MM.1S (cell line): ENCODE results near the gene PLPPR3.

Experiments
- DNase-seq: peaks from one replicate; pipeline ENCODE4 v3.0.0-alpha.2; 2015
- H2AFZ ChIP-seq: fragments of 300-600 bp; sonication (generic); 2 replicates; pipeline ENCODE4 v1.6.0; 2016; ENCODE audit warnings: antibody characterized with exemption, low read length
- H3F3A ChIP-seq: fragments of 300-600 bp; sonication (generic); 2 replicates; pipeline ENCODE4 v1.6.1; 2016; ENCODE audit warnings: mild to moderate bottlenecking, antibody characterized with exemption, low read length, moderate library complexity, mixed read lengths; ENCODE audit not compliant: insufficient read depth
- H3K27ac ChIP-seq: fragments of 300-600 bp; sonication (generic); 2 replicates; pipeline ENCODE4 v1.5.1; 2016; ENCODE audit warnings: mild to moderate bottlenecking, low read length
- H3K27me3 ChIP-seq: fragments of 300-600 bp; sonication (generic); replicated peaks from 2 replicates; pipeline ENCODE4 v1.6.0; 2016; ENCODE audit warnings: low read length; ENCODE audit not compliant: insufficient read depth
- H3K36me3 ChIP-seq: fragments of 300-600 bp; sonication (generic); replicated peaks from 2 replicates; pipeline ENCODE4 v1.6.1; 2016; ENCODE audit warnings: mild to moderate bottlenecking, low read length, mixed read lengths; ENCODE audit not compliant: insufficient read depth
- H3K4me1 ChIP-seq: fragments of 300-600 bp; sonication (generic); 2 replicates; pipeline ENCODE4 v1.6.1; 2016; ENCODE audit warnings: low read length, mixed read lengths
- H3K4me2 ChIP-seq: fragments of 300-600 bp; sonication (generic); 2 replicates; pipeline ENCODE4 v1.6.0; 2016; ENCODE audit warnings: low read depth, low read length
- H3K4me3 ChIP-seq: fragments of 300-600 bp; sonication (generic); 2 replicates; pipeline ENCODE4 v1.5.1; 2016; ENCODE audit warnings: low read length, mixed read lengths
- H3K79me2 ChIP-seq: fragments of 300-600 bp; sonication (generic); 2 replicates; pipeline ENCODE4 v1.6.1; 2016; ENCODE audit warnings: mixed run types, low read length, mixed read lengths
- H3K9ac ChIP-seq: fragments of 300-600 bp; sonication (generic); 2 replicates; pipeline ENCODE4 v1.6.1; 2016; ENCODE audit warnings: low read length, mixed read lengths
- H3K9me2 ChIP-seq: fragments of 300-600 bp; sonication (generic); replicated peaks from 2 replicates; pipeline ENCODE4 v1.6.1; 2016; ENCODE audit warnings: mild to moderate bottlenecking, low read length, mixed read lengths; ENCODE audit not compliant: insufficient read depth
- H3K9me3 ChIP-seq: fragments of 300-600 bp; sonication (generic); replicated peaks from 2 replicates; pipeline ENCODE4 v1.6.1; 2016; ENCODE audit warnings: mild to moderate bottlenecking, low read length, mixed read lengths; ENCODE audit not compliant: insufficient read depth
- H4K20me1 ChIP-seq: fragments of 300-600 bp; sonication (generic); 2 replicates; pipeline ENCODE4 v1.6.1; 2016; ENCODE audit warnings: mild to moderate bottlenecking, low read length, moderate library complexity, mixed read lengths; ENCODE audit not compliant: insufficient read depth
- CTCF ChIP-seq: fragments of 300-600 bp; sonication (generic); IDR thresholded peaks from 2 replicates; pipeline ENCODE4 v1.5.1; 2016; ENCODE audit warnings: antibody characterized with exemption, low read length, mixed read lengths
- EZH2 ChIP-seq: fragments of 300-600 bp; sonication (generic); optimal IDR thresholded peaks from 2 replicates; pipeline ENCODE3; 2017; ENCODE audit warnings: low read depth, mild to moderate bottlenecking, antibody characterized with exemption, low read length, mixed read lengths
- EZH2phosphoT487 ChIP-seq: fragments of 300-600 bp; sonication (generic); IDR thresholded peaks from 2 replicates; pipeline ENCODE4 v1.6.1; 2018; ENCODE audit warnings: antibody characterized with exemption, low read length

Gene PLPPR3

GRCh38 chr19:845707-846521 lies 24.2 kb upstream of the PLPPR3 start:
- H3K27ac ChIP-seq: no peak overlapping the region
- no peaks in the 10 kb centered on the region for H3K9me3 ChIP-seq
- no peak overlapping the region for H3K9ac ChIP-seq
- no peak overlapping the region for H2AFZ ChIP-seq
- no peaks in the 10 kb centered on the region for H3K9me2 ChIP-seq
- H3K79me2 ChIP-seq: no peaks in the 10 kb centered on the region
- H3F3A ChIP-seq: peaks cover 9% of the 10 kb centered on the region
- no peaks in the 10 kb centered on the region for H4K20me1 ChIP-seq
- peaks cover 8% of the 10 kb centered on the region; the same call in 1 of the 2 replicates for H3K4me1 ChIP-seq
- DNase-seq: no peak
- peaks cover 81% of the 10 kb centered on the region for H3K27me3 ChIP-seq
- H3K36me3 ChIP-seq: no peaks in the 10 kb centered on the region
- TF ChIP-seq EZH2phosphoT487: no peak
- no peak for TF ChIP-seq CTCF
- TF ChIP-seq EZH2: no peak
- no peak overlapping the region for H3K4me3 ChIP-seq
- peak overlapping the region; percentile 49; the same call in 1 of the 2 replicates for H3K4me2 ChIP-seq

GRCh38 chr19:844546-844971 lies 22.8 kb upstream of the PLPPR3 start:
- 0 out of 2 replicates have a peak overlapping the region, but pooled peaks have one; percentile 16 for H3K4me2 ChIP-seq
- H3K36me3 ChIP-seq: no peaks in the 10 kb centered on the region
- no peaks in the 10 kb centered on the region for H3K79me2 ChIP-seq
- H3F3A ChIP-seq: peaks cover 9% of the 10 kb centered on the region
- no peaks in the 10 kb centered on the region for H4K20me1 ChIP-seq
- no peak overlapping the region for H2AFZ ChIP-seq
- no peak overlapping the region for H3K4me3 ChIP-seq
- H3K4me1 ChIP-seq: peaks cover 8% of the 10 kb centered on the region; the same call in 1 of the 2 replicates
- peaks cover 81% of the 10 kb centered on the region for H3K27me3 ChIP-seq
- no peaks in the 10 kb centered on the region for H3K9me2 ChIP-seq
- no peak for TF ChIP-seq EZH2
- no peak for TF ChIP-seq CTCF
- no peak for TF ChIP-seq EZH2phosphoT487
- no peak overlapping the region for H3K9ac ChIP-seq
- H3K9me3 ChIP-seq: no peaks in the 10 kb centered on the region
- DNase-seq: no peak
- no peak overlapping the region for H3K27ac ChIP-seq

GRCh38 chr19:843836-844545 lies 22.2 kb upstream of the PLPPR3 start:
- peak overlapping the region; percentile 31; the same call in 1 of the 2 replicates for H3K4me2 ChIP-seq
- peaks cover 81% of the 10 kb centered on the region for H3K27me3 ChIP-seq
- no peak overlapping the region for H2AFZ ChIP-seq

More at GRCh38 chr19:843836-844545, 22.2 kb upstream of the PLPPR3 start:
- Histone ChIP-seq H3K4me3 (no peak overlapping the region), H3K9me3 (no peaks in the 10 kb centered on the region), H3K9ac (no peak overlapping the region), H3K27ac (no peak overlapping the region), H3K4me1 (peaks cover 8% of the 10 kb centered on the region; the same call in 1 of the 2 replicates), H3K9me2 (no peaks in the 10 kb centered on the region), H4K20me1 (no peaks in the 10 kb centered on the region), H3F3A (peaks cover 9% of the 10 kb centered on the region), H3K79me2 (no peaks in the 10 kb centered on the region), H3K36me3 (no peaks in the 10 kb centered on the region)
- DNase-seq: no peak
- TF ChIP-seq EZH2 (no peak), EZH2phosphoT487 (no peak), CTCF (no peak)
